D721Med (cell line): ENCODE data around the gene HRAS.

ENCODE experiments used
- DNase-seq: peaks from one replicate; pipeline ENCODE4 v3.0.0; 2011; ENCODE audit warnings: low spot score; ENCODE audit not compliant: insufficient read length
- FAIRE-seq: peaks from 2 replicates; lab custom pipeline; 2011; peaks lifted over from hg19 to GRCh38; lab: Jason Lieb, UNC
- CTCF ChIP-seq: IDR thresholded peaks from 2 replicates; pipeline ENCODE4 v1.5.1; 2012; ENCODE audit warnings: mild to moderate bottlenecking, control low read depth; ENCODE audit not compliant: insufficient read depth; ENCODE audit errors: missing control alignments

The HRAS gene

GRCh38 chr11:504053-504993, 31.1 kb downstream of the HRAS start:
- no peak for TF ChIP-seq CTCF
- FAIRE-seq (no peak), DNase-seq (no peak)

GRCh38 chr11:503179-503981, 32.0 kb downstream of the HRAS start:
- DNase-seq: no peak

GRCh38 chr11:502288-503178, 32.8 kb downstream of the HRAS start:
- TF ChIP-seq CTCF: no peak
- FAIRE-seq: no peak
- DNase-seq: no peak

More at GRCh38 chr11:503179-503981, 32.0 kb downstream of the HRAS start:
- no peak for TF ChIP-seq CTCF
- FAIRE-seq: no peak

- DNase-seq: no peak
- no peak for TF ChIP-seq CTCF
- FAIRE-seq: no peak
These were observed 33.6 kb downstream of the HRAS start for GRCh38 chr11:501683-502287.

GRCh38 chr11:501001-501682, 34.2 kb downstream of the HRAS start:
- no peak for TF ChIP-seq CTCF
- DNase-seq (no peak), FAIRE-seq (no peak)
